Measurements from ENCODE around the gene RANBP1.

DNA sequence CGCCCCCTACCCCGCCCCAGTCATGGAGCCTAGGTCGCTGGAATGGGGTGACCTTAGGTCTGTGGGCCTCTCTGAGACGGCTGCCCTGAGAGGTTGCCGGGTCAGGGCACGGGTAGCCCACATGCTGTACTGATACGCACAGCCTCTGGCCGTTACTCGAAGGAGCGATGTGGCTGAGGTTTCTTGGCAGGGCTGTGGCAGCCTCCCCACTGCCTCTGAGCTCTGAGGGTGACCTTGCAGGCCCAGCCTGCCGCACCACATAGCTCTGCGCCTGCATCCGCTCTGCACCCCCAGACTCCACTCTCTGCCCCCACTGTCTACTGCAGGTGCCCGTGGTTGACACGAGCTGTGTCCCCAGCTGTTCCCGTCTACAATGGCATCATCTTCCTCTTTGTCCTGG, 23.0 kb downstream of the RANBP1 start:
- TF ChIP-seq MCM7 (IDR thresholded peaks at IDR 0.05) (no peak), CREB1 (IDR thresholded peaks at IDR 0.05) (no peak; the same call in 1 of the 2 replicates), CREB1 (CRISPR knock-in tag; IDR thresholded peaks at IDR 0.05) (no peak), RB1 (IDR thresholded peaks at IDR 0.05; ENCODE audit: low read depth) (no peak)

All from K562 (cell line).